GM21723 (cell line): ENCODE measurements around the gene MYCBP2.

Source experiments
- ATAC-seq: cut with Tn5 transposase; IDR thresholded peaks from one replicate; pipeline ENCODE4 v1.9.1; 2021; ENCODE audit warnings: mild to moderate bottlenecking, moderate library complexity; ENCODE audit not compliant: unreplicated experiment

MYCBP2 gene

DNA sequence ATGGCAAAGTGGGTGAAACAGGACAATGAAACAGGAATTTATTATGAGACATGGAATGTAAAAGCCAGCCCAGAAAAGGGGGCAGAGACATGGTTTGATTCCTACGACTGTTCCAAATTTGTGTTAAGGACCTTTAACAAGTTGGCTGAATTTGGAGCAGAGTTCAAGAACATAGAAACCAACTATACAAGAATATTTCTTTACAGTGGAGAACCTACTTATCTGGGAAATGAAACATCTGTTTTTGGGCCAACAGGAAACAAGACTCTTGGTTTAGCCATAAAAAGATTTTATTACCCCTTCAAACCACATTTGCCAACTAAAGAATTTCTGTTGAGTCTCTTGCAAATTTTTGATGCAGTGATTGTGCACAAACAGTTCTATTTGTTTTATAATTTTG, 326.4 kb downstream of the MYCBP2 start:
- no peak for ATAC-seq
